Activated naive CD8-positive, alpha-beta T cell treated with anti-CD3 and anti-CD28 coated beads, Interleukin-2, amount 50 U/mL, for 16 hours (primary cell): ENCODE data around the gene SMAD7.

Source experiments
- DNase-seq: peaks from one replicate; pipeline ENCODE4 v3.0.0-alpha.2; 2020; ENCODE audit warnings: low read depth, low spot score

SMAD7 gene

GRCh38 chr18:48986851-48987761 lies 36.3 kb upstream of the SMAD7 start:
- DNase-seq: no peak

GRCh38 chr18:48985161-48985560 lies 34.4 kb upstream of the SMAD7 start:
- no peak for DNase-seq

- no peak for DNase-seq
Observed at GRCh38 chr18:48983793-48984437, 33.1 kb upstream of the SMAD7 start.

GRCh38 chr18:48982266-48982665 lies 31.5 kb upstream of the SMAD7 start:
- no peak for DNase-seq

GRCh38 chr18:48979944-48980890 lies 29.5 kb upstream of the SMAD7 start:
- no peak for DNase-seq

- no peak for DNase-seq
Observed at GRCh38 chr18:48977914-48978313, 27.1 kb upstream of the SMAD7 start.

GRCh38 chr18:48975817-48976649 lies 25.3 kb upstream of the SMAD7 start:
- DNase-seq: peak; percentile 12

- no peak for DNase-seq
Observed at GRCh38 chr18:48975120-48975816, 24.5 kb upstream of the SMAD7 start.

- no peak for DNase-seq
Observed at GRCh38 chr18:48974304-48975119, 23.7 kb upstream of the SMAD7 start.

GRCh38 chr18:48973731-48974130 lies 23.0 kb upstream of the SMAD7 start:
- no peak for DNase-seq

- DNase-seq: no peak
Observed at GRCh38 chr18:48968412-48969215, 17.8 kb upstream of the SMAD7 start.

- no peak for DNase-seq
Observed at GRCh38 chr18:48967545-48967944, 16.8 kb upstream of the SMAD7 start.

- no peak for DNase-seq
Observed at GRCh38 chr18:48966523-48966922, 15.8 kb upstream of the SMAD7 start.

- DNase-seq: no peak
Observed at GRCh38 chr18:48963586-48964470, 13.1 kb upstream of the SMAD7 start.

- no peak for DNase-seq
Observed at GRCh38 chr18:48962994-48963561, 12.3 kb upstream of the SMAD7 start.

- no peak for DNase-seq
Observed at GRCh38 chr18:48962252-48962993, 11.7 kb upstream of the SMAD7 start.

GRCh38 chr18:48961547-48961946 lies 10.8 kb upstream of the SMAD7 start:
- DNase-seq: no peak
